HG02588 (cell line): ENCODE measurements around the gene ATG9A.

ENCODE experiments used
- ATAC-seq: cut with Tn5 transposase; IDR thresholded peaks from one replicate; pipeline ENCODE4 v1.9.1; 2021; ENCODE audit warnings: mild to moderate bottlenecking, moderate library complexity; ENCODE audit not compliant: unreplicated experiment

ATG9A gene

GRCh38 chr2:219223831-219224610, 5.4 kb downstream of the ATG9A start:
- no peak for ATAC-seq

DNA sequence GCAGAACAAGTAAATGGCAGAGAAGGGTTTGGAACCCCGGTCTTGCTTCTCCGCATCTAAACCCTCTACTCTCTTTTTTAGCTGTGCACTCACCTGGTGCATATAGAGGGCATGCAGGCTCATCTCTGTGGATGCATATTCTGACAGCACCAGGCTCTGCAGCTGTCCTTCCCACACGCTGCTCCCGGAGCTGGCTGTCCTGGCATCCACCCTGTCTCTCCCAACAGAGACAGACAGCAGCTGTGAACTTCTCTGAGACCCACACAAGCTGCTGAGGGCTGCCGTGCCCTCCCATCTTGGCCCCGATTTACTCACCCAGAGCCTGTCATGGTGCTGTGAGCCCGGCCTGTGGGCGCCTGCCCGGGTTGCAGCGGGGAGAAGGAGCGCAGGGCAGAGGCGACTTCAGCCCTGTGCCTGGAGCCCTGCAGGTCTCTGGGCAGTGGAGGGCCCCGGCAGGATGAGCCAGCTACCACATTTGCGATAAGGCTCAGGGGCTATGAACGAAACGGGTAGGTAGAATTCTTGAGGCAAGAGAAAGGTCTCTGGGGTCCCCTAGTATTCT, 7.4 kb downstream of the ATG9A start:
- ATAC-seq, result no peak

DNA sequence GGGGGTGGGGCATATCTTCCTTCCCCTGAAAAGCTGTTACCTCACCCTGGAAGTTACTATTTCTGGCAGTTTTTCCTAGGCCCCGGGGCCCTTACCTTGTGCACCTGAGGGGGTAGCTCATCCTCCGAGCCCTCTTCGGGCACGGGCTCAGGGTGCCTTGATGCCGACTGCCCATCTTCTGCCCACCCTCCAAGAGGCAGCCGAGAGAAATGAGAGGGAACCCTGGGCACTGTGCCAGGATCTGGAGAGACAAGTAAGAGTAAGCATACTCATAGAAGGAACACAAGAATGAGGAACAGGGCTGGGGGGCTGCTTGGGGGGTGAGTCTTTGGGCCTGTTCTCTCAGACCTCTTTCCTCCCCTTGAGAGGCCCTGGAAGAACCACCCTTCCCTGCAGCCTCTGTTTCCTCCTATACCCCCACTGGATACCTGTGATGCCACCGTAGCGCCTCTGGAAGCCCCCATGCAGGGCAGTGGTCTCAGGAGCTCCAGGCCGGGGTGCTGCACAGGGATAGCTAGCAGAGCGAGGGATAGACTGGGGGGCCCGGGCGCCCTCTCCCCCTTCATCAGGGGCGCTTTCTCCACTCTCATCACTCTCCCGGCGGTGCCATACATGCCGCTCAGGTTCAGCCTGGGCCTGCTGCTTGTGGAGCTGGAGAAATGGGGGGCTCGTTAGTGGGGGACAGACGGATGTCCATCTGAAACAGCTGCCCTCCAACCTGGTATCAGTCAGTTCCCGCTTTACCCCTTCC, 8.6 kb downstream of the ATG9A start:
- ATAC-seq, result no peak

DNA sequence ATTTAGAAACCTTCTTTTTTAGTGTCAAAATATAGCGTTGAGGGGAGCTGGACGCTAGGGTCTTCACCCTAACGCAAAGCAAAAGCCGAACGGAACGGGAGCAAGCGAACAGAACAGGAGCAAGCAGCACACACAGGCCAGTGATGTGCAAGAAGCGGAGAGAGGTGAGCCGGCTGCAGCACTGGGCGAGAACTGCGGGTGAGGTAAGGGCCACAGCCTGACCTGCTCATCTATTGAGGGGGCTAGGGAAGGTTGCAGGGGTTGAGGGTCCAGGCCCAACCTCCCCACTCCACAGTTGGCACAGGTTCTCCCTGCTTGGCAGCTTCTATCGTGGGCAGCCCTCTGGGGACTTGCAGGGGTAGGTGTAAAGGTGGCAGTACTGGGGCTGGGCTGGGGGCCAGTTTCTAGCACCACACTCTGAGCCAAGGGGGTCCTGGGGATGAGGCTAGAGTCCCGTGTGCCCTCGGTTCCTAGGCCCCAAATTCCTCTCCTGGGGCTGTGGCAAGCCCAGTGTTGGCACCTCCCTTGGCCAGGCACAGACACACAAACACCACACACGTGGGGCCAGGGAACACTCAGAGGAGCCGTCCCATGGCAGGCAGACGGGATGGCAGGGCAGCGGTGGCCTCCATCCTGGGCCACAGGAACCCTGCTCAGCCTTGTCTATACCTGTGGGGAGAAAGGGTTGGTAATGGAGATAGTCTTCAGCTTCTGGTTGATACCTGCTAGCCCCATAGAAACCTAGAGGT, 9.5 kb downstream of the ATG9A start:
- ATAC-seq, result no peak

DNA sequence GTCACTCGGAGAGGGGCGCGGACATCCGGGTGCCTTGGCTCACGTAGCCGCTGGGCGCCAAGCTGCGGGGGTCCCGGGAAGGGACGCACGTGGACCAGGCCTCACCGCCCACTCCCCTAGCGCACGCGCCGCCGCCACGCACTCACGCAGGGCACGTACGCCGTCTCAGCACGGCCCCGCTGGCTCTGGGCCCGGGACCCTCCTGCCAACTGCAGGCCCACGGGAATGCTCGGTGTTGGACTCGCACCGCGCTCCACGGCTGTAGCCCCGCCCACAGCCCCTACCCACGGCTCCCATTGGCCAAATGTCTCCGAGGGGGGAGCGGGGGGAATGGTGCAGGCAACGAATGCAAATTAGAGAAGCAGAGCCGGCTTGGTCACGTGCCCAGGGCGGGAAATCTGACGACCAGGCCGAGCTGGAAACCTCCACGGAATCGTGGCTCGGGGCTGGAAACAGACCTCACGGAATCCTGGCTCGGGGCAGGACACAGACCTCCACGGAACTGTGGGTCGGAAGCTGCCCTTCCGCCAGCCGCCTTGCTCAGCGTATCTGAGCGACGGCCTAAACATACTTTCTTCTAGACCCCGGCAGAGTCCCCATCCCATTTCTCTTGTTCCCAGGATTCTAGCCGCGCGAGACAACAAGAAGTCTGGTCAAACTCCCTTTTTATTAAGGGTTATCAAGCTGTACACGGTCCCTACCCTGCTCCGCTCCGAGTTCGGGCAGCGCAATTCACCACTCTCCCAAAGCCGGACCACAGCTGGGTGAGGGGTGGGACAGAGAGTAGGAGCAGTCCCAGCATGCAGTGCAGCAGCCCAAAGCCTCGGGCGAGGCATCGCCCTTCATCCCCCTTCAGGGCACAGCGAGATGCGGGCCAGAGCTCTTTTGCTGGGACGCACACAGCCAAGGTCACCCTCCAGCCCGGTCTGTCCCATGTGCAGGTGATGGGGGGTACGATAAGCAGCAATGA, 10.4 kb downstream of the ATG9A start, which contains the start of gene ABCB6:
TSS of gene ABCB6 (minus strand) at position 227 of the 970 bp plus-strand sequence. CDS start 285 bp downstream, outside the sequence.
- peak; percentile 73 for ATAC-seq

- ATAC-seq, result peak; percentile 21
Measured at GRCh38 chr2:219218217-219218731, 11.2 kb downstream of the ATG9A start.

DNA sequence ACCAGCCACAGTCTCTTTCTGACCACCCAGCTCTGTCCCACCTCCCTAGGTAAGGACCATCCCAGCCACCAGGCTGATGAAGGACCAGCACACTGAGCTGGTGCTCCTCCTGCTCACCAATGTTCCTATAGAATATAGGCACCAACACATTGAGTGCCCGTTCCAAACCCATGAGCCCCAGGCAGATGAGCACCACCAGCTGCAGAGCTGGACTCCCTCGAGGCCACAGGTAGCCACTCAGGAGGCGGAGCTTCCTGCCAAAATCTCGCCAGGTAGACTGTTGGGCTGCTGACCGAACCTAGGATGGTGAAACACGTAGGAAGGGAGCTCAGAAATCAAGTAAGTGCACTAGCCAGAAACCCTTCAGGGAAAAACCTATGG, 12.9 kb downstream of the ATG9A start:
- no peak for ATAC-seq

DNA sequence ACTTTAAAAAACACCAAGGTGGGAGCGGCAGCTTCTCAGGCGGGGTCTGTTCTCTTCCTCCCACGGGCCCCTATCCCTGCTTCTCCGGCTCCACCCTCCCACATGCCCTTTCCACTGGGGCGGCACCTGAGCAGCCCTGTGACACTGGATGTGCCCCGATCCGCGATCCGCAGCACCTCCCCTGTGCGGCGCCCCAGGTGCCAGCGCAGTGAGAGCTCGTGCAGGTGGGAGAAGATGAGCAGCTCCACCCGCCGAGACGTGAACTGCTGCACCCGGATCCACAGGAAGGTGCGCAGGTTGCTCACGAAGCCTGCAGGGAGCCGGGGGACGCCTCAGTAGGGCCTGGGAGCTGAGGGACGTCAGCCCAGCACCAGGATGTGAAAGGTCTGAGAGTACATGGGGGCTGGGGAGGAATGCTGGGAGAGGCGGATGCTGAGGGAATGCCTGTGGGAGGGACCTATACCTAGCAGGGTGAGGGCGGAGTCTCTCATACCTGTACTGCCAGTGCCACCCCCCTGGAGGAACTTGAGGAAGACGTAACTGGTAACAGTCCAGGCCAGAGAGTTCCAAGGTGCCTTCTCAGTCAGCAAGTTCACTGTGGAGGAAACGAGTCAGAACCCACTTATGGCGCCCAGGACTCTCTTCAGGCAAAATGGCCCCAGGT, 13.4 kb downstream of the ATG9A start:
- no peak for ATAC-seq

DNA sequence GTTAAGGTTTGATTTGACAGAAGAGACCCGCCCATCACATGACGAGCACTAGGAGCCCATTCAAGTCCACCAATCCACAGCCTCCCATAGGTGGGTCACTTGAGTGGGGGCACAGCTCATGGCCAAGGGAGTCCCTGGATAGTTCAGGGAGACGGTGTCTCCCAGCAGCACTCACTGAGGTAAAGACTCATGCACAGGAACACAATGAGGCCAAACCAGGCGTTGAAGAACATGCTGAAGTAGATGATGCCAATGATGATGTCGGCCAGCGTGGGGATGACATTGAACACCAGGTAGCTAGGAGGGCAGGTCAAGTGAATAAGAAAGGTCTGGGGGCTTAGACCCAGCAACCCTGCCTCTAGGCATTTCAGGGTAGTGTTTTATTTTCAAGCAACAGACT, 14.7 kb downstream of the ATG9A start:
- ATAC-seq, result no peak

DNA sequence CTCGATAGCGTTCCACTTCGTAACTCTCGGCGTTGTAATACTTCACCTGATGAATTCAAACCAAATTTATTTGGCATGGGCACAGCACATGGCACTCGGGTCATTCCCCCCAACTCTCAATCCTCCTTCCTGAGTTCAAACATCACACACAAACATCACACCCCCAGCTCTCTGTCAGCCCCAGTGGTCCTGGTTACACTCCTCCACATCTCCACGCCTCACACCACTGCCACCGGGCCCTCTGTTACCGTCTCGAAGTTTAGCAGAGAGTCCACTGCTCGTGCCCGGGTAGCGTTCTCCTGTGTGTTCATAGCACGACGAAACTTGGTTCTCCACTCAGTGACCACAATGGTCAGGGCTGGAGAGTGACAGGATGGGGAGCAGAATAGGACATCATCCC, 15.3 kb downstream of the ATG9A start:
- no peak for ATAC-seq

DNA sequence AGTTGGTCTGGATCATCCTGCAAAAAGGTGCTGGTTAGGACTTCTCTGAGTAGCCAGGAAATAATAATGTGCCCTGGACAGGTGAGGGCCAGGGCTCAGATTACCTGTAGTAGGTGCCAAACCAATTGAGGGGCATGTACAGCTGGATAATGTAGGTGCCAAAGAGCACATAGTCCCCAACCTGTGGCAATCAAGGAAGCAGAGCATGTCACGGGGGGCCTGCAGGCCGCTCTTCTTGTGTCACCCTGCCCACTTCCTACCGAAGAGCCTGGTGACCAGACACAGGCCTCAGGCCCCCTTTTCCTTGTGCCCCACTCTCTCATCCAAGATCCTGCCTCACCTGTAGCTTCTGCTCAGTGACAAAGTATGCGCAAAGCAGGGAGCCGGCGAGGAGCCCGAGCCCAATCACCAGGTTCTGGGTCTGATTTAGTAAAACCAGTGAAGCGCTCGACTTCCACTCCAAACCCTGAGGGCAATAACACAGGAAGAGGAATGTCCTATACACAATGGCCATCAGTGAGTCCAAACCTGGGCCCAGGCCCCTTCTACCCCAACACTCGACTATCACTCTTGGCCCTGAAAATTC, 15.9 kb downstream of the ATG9A start:
- ATAC-seq, result no peak

DNA sequence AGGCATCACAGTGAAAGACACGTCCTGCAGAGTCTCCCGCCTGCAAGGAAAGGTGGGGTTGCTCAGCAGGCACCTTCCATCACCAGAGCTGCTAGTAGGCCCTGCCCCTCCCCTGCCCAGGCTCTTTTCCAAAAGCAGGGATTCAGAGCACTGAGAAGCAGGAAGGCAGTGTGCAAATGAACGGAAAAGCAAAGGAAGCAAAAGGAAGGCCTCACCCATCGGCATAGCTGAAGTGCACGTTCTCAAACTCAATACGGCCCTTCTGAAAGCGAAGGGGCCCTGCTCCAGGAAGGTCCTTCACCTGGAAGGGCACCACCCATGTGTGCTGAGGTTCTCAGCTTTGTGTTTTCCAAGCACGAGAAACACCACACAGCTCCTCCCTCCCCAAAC, 16.4 kb downstream of the ATG9A start:
- ATAC-seq, result no peak

- no peak for ATAC-seq
Measured at GRCh38 chr2:219210886-219211362, 18.5 kb downstream of the ATG9A start.

GRCh38 chr2:219210196-219210885, 19.1 kb downstream of the ATG9A start:
- no peak for ATAC-seq

DNA sequence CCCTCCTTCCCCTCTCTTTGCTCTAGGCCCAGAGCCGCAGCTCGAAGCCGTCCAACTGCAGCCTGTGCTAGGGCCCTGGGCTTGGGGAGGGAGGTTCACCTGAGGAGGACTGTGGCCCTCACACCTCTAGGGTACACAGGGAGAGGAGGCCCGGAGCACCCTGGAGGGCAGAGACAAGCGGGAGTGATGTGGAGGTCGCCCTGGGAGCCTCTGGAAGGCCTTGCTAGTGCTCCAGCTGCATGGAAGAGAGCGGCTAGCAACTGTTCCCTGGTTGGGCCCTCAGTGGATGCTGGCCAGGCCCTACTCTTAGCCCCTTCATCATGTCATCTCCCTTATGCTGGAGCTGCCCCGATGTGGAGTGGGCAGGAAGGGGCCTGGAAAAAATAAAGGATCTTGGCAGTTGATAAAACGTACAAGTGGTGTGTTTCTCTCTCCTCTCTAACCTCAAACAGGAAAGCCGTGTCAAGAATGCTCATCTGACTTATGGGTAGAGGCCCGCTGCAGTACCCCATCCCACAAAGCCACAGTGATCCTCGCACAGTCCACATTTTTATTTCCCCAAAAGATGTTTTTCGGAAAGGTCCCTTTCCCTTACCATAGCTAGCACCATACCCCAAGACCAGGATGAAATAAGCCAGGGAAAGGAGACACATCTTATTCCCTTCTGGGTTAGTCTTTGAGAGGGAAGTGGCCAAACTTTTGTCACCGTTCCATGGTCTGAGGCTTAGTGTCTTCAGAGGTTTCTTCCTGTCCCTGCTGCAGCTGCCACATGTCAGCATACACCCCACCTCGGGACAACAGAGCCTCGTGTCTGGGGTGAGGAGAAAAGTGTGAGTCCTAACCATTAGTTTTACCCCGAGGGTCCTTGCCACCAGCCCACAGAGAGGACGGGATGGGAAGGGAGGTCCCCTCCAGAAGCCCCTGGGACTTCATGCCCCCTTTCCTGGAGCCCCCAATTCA, 19.9 kb downstream of the ATG9A start:
- no peak for ATAC-seq

- ATAC-seq, result no peak
Measured at GRCh38 chr2:219207884-219208740, 21.3 kb downstream of the ATG9A start.
